HG03378 (cell line): ENCODE data around the gene EME1.
A peak's percentile ranks its signal among the peaks of the same experiment; 100 is the strongest.
"Not testable (repeated sequence)": the region's sequence is repeated elsewhere in the genome, so short reads cannot be mapped to it uniquely, and the experiment has no call there.

Experiments
- ATAC-seq: cut with Tn5 transposase; IDR thresholded peaks from one replicate; pipeline ENCODE4 v1.9.1; 2021; ENCODE audit warnings: mild to moderate bottlenecking, moderate library complexity; ENCODE audit not compliant: unreplicated experiment

Gene EME1

GRCh38 chr17:50372758-50373556, at the start of gene EME1, which contains the start of gene MRPL27:
EME1 (plus strand) TSS chr17:50373229; CDS start chr17:50375209, 1,980 bp downstream.
MRPL27 (minus strand) TSS chr17:50373184; CDS start chr17:50373170, 14 bp downstream.
- ATAC-seq: peak; percentile 62

- ATAC-seq: no peak
These were observed 47.1 kb upstream of the EME1 start for GRCh38 chr17:50325906-50326305.

- no peak for ATAC-seq
These were observed 46.1 kb upstream of the EME1 start for GRCh38 chr17:50326831-50327364.

- no peak for ATAC-seq
These were observed 44.4 kb upstream of the EME1 start for GRCh38 chr17:50328363-50329325.

- no peak for ATAC-seq
These were observed 43.3 kb upstream of the EME1 start for GRCh38 chr17:50329716-50330115.

- ATAC-seq: no peak
These were observed 42.8 kb upstream of the EME1 start for GRCh38 chr17:50330151-50330775.

GRCh38 chr17:50331085-50331791, 41.8 kb upstream of the EME1 start:
- no peak for ATAC-seq

GRCh38 chr17:50332196-50332595, 40.8 kb upstream of the EME1 start:
- no peak for ATAC-seq

- not testable (repeated sequence) for ATAC-seq
These were observed 39.6 kb upstream of the EME1 start for GRCh38 chr17:50333291-50334057.

GRCh38 chr17:50337956-50338355, 35.1 kb upstream of the EME1 start:
- no peak for ATAC-seq

GRCh38 chr17:50338645-50339044, 34.4 kb upstream of the EME1 start:
- ATAC-seq: no peak

- no peak for ATAC-seq
These were observed 33.6 kb upstream of the EME1 start for GRCh38 chr17:50339381-50339780.

- ATAC-seq: no peak
These were observed 28.2 kb upstream of the EME1 start for GRCh38 chr17:50344731-50345365.

- ATAC-seq: no peak
These were observed 27.4 kb upstream of the EME1 start, which contains the start of gene XYLT2 for GRCh38 chr17:50345432-50346312. XYLT2 (plus strand) TSS chr17:50346126; CDS start chr17:50346141, 15 bp downstream.

- ATAC-seq: no peak
These were observed 26.5 kb upstream of the EME1 start for GRCh38 chr17:50346313-50347116.

- ATAC-seq: no peak
These were observed 25.7 kb upstream of the EME1 start for GRCh38 chr17:50347117-50347893.
